ENCODE measurements around the gene WFDC1. TPM values are rescaled to one million over a fixed set of nuclear protein-coding genes. Genes with fewer than 3 reads are reported as not detected.

WFDC1 gene
- total and polyA plus RNA-seq, 7 donors: 0.32 to 1.2 (median 0.65) TPM; not detected in 1

GRCh38 chr16:84314814-84315213, 20.1 kb downstream of the WFDC1 start:
- Histone ChIP-seq H3K4me1 (no peaks in the 10 kb centered on the region), H3K4me3 (no peak overlapping the region), H3K36me3 (ENCODE audit: insufficient read depth in 1 of 2, low read depth in 1 of 2) (no peaks in the 10 kb centered on the region), H3K27me3 (ENCODE audit: insufficient read depth in 3 of 3, low read length in 2 of 3) (peaks cover 0 to 45% (median 10%) of the 10 kb centered on the region in 3 donors), H3K9me3 (no peaks in the 10 kb centered on the region), H3K27ac (no peak overlapping the region)
- intact Hi-C loops (cut with DNase I): no loop called here
- no peak for ATAC-seq
- DNase-seq: no peak
- TF ChIP-seq CTCF (IDR thresholded peaks at IDR 0.05): no peak
- WGBS, 3 donors: 64 to 81% (median 77%) methylated on average over 4 of the region's 4 CpGs

GRCh38 chr16:84315422-84315821, 20.7 kb downstream of the WFDC1 start:
- TF ChIP-seq CTCF (IDR thresholded peaks at IDR 0.05): no peak
- 56 to 69% (median 61%) methylated on average over 5 of the region's 5 CpGs for WGBS, 3 donors
- peaks cover 0 to 46% (median 8%) of the 10 kb centered on the region in 3 donors for H3K27me3 ChIP-seq (ENCODE audit: insufficient read depth in 3 of 3, low read length in 2 of 3)
- intact Hi-C loops (cut with DNase I): no loop called here
- H3K4me3 ChIP-seq: no peak overlapping the region
- H3K4me1 ChIP-seq: no peaks in the 10 kb centered on the region
- H3K27ac ChIP-seq: no peak overlapping the region
- DNase-seq (no peak), ATAC-seq (no peak)
- H3K36me3 ChIP-seq (ENCODE audit: insufficient read depth in 1 of 2, low read depth in 1 of 2): no peaks in the 10 kb centered on the region
- H3K9me3 ChIP-seq: no peaks in the 10 kb centered on the region

GRCh38 chr16:84318091-84318975, 23.7 kb downstream of the WFDC1 start:
- no peak for TF ChIP-seq CTCF (IDR thresholded peaks at IDR 0.05)
- intact Hi-C loops (cut with DNase I): no loop called here
- WGBS, 3 donors: 81 to 83% (median 81%) methylated on average over 19 of the region's 19 CpGs

GRCh38 chr16:84319146-84319760, 24.6 kb downstream of the WFDC1 start:
- DNase-seq: peak in 1 of 2 donors; percentile 26
- Histone ChIP-seq H3K27ac (no peak overlapping the region), H3K4me3 (no peak overlapping the region), H3K4me1 (no peaks in the 10 kb centered on the region), H3K27me3 (ENCODE audit: insufficient read depth in 3 of 3, low read length in 2 of 3) (peaks cover 0 to 18% (median 4%) of the 10 kb centered on the region in 3 donors), H3K9me3 (no peaks in the 10 kb centered on the region), H3K36me3 (ENCODE audit: insufficient read depth in 1 of 2, low read depth in 1 of 2) (no peaks in the 10 kb centered on the region)
- ATAC-seq: no peak
- intact Hi-C loops (cut with DNase I): no loop called here
- WGBS, 3 donors: 91 to 93% (median 93%) methylated on average over 24 of the region's 24 CpGs
- no peak for TF ChIP-seq CTCF (IDR thresholded peaks at IDR 0.05)

More at GRCh38 chr16:84318091-84318975, 23.7 kb downstream of the WFDC1 start:
- no peak overlapping the region for H3K4me3 ChIP-seq
- no peaks in the 10 kb centered on the region for H3K36me3 ChIP-seq (ENCODE audit: insufficient read depth in 1 of 2, low read depth in 1 of 2)
- peaks cover 0 to 26% (median 6%) of the 10 kb centered on the region in 3 donors for H3K27me3 ChIP-seq (ENCODE audit: insufficient read depth in 3 of 3, low read length in 2 of 3)
- DNase-seq (no peak), ATAC-seq (no peak)
- no peaks in the 10 kb centered on the region for H3K9me3 ChIP-seq
- no peak overlapping the region for H3K27ac ChIP-seq
- H3K4me1 ChIP-seq: no peaks in the 10 kb centered on the region
